Measurements from ENCODE around the gene HHLA2.
"Not testable (repeated sequence)": the region's sequence is repeated elsewhere in the genome, so short reads cannot be mapped to it uniquely, and the experiment has no call there.

The HHLA2 gene

GRCh38 chr3:108333961-108334360 is 37.6 kb downstream of the HHLA2 start:
- DNase-seq = no peak
- intact Hi-C loops (cut with DNase I) = no loop called here

DNA sequence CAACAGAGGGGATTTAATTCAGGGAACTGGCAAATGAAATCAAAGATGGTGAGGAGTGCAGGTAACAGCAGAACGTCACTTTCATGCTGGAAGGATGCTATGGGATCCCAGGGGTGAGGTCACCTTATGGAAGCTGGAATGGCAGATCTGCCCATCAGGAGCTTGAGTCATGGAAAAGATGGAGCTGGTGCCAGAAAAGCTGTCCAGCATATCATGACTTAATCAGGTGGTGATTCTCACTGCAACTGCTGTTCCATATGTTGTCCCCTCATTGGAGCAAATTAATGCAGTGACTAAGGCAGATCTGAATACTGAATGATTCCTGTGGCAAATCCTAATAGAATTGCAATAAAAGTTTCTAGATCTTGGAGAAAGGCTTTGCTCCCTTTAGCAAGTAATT is 38.4 kb downstream of the HHLA2 start:
- intact Hi-C loops (cut with DNase I) = no loop called here
- DNase-seq = no peak

DNA sequence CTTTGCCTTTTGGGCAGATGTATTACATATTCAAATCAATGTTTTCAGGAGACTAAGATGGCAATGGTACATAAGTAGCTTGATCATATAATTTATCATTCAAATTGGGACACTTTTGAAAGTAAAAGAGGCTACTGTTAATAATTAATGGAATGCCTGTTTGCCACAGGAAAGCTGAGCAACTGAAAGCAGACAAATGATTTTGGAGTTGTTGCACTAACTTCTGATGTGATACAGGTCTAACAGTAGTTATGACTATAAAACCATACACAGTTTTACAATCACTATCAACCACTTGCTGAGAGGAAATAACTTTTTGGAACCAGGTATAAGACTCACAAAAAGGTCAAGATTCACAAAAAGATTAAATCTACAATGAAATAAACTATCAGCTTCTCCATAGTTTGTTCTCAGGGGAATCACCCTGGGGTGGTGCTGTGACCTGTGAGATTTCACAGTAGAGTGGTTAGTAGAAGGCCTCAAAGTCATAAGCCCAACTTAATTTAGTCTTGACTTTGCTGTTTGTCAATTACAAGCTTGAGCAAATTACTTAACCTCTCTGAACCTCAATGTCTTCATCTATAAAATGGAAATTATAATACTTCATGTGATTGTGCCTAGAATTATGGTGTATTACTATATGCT is 42.7 kb downstream of the HHLA2 start:
- DNase-seq = no peak
- intact Hi-C loops (cut with DNase I) = no loop called here

DNA sequence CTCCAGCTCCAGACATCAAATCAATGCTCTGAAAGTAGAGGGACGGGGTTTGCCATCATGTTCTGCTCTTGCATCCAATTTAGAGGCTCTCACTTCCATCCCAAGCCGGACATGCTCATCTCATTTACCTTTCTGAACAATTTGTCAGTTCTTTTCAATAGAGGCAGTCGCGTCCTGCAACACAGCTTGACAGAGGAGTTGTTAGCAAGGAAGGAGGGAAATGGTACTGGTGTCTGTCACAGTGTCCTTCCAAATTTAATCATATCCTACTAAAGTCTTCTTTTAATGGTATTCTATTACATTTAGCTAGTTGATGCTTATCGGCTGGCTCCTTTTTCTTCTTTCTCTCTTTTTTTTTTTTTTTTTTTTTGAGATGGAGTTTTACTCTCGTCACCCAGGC is 45.6 kb downstream of the HHLA2 start:
- intact Hi-C loops (cut with DNase I) = no loop called here
- DNase-seq = no peak

- no peak for DNase-seq
- intact Hi-C loops (cut with DNase I) = no loop called here
Measured at GRCh38 chr3:108342837-108343486, 46.6 kb downstream of the HHLA2 start.

- intact Hi-C loops (cut with DNase I) = no loop called here
- DNase-seq = peak in 28 of 42 donors; percentile 5 to 80 (median 38)
Measured at GRCh38 chr3:108343491-108343890, 47.1 kb downstream of the HHLA2 start.

- intact Hi-C loops (cut with DNase I) = no loop called here
- no peak for DNase-seq
Measured at GRCh38 chr3:108345492-108346205, 49.3 kb downstream of the HHLA2 start.

DNA sequence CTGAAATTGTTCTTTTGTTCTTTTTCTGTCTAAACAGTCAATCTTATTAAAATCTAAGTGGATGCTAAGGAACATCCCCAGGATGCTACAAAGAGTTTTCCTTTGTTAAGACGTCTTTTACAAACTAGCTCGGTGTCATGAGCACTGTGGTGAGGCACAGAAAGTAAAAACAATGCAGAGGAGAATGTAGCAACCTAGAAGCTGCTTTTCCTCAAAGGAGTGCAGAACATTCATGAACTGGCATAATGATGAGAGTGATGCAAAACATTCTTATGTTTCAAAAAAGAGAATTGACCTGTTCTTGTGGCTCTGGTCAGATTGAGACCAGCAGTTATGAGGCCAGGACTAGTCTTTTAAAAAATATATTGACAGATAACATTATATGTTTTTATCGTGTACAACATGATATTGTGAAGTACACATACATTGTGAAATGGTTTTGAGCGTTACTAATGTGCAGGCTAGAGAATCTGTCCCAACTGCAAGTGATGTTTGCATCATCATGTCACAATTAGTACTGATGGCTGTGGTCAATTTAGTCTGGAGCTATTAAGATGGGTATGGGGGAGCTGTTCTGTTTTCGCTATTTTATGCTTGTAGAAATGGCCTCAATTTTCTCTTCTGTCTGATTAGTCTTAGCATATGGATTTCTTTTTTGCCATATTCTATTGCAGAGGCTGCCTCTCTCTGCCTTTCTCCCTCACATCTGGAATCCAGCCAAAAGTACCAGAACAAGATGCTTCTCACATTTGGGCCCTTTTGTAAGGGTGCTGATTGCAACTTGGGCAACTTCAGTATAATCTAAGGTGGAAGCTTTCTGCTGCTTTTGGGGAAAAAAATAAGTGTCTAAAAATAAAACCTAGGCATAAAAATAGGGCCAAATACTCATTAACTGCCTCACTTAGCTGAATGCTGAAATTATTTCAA is 50.2 kb downstream of the HHLA2 start:
- DNase-seq = no peak
- intact Hi-C loops (cut with DNase I) = no loop called here

- DNase-seq = no peak
- intact Hi-C loops (cut with DNase I) = no loop called here
Measured at GRCh38 chr3:108352176-108352575, 55.8 kb downstream of the HHLA2 start.

- DNase-seq = no peak
- intact Hi-C loops (cut with DNase I) = no loop called here
Measured at GRCh38 chr3:108354562-108354961, 58.2 kb downstream of the HHLA2 start.

- no peak for DNase-seq
- intact Hi-C loops (cut with DNase I) = no loop called here
Measured at GRCh38 chr3:108357042-108357441, 60.7 kb downstream of the HHLA2 start.

DNA sequence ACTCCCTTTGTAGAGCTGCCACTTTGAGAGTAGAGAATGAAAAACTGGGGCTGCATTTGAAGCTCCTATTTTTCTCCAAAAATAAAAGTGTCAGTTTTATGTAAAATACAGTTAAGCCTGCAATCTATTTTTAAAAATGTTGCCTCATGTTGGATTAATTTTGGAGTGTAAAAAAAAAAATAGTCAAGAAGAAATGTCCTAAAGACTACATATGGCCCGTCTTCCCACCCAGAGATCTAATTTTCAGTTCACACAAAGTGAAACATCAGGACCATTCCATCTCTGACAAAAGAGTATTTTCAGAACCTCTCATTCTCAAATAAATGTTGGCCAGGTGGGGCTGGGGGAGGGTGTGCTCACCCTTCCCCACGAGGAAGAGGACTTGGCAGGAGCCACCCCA is 62.7 kb downstream of the HHLA2 start:
- DNase-seq = no peak

DNA sequence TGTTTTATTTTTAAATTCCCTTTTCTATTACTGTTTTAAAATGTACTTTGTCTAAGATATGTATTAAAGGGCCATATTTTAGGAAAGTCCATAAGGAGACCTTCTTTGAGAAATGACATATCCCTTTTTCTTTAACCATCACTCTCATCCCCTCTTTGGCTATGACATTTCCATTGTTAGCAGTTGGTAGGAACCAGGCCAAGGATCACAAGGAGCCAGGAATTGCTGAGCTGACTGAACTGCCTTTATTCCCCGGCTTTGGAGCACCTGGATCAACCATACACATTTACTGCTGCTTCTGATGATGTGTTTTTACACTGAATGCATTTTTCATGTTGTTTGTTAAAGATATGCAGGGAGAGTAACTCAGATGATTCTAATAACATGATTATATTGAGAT is 79.7 kb downstream of the HHLA2 start:
- intact Hi-C loops (cut with DNase I) = no loop called here
- no peak for DNase-seq

More for the DNA sequence above, 62.7 kb downstream of the HHLA2 start:
- intact Hi-C loops (cut with DNase I) = no loop called here

- intact Hi-C loops (cut with DNase I) = no loop called here
- no peak for DNase-seq
Measured at GRCh38 chr3:108377384-108377783, 81.0 kb downstream of the HHLA2 start.

DNA sequence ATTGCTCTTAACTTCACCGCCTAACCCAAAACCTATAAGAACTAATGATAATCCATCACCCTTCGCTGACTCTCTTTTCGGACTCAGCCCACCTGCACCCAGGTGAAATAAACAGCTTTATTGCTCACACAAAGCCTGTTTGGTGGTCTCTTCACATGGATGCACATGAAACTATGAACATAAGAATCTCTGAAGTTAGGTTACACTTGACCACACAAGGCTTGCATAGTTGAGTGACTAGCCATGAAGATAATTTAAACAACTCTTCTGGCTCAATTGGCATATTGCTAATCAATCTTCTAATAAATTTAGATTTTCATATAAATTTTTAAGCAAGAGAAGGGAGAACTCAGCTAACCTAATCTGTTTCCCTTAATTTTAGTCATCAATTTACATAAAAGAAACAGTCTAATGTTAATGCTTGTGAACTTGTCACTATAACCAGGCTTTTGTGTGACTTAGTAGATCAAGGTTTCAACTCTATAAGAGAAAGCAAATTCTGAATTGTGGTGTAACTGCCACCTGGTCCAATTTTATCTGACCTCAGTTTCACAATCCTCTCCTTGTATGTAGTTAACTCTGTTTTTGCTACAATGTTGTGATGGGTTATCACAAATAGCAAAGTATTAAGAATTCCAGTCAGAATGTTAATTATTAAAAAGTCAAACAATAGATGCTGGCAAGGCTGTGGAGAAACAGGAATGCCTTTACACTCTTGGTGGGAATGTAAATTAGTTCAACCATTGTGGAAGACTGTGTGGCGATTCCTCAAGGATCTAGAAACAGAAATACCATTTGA is 82.0 kb downstream of the HHLA2 start:
- intact Hi-C loops (cut with DNase I) = no loop called here
- DNase-seq = no peak

DNA sequence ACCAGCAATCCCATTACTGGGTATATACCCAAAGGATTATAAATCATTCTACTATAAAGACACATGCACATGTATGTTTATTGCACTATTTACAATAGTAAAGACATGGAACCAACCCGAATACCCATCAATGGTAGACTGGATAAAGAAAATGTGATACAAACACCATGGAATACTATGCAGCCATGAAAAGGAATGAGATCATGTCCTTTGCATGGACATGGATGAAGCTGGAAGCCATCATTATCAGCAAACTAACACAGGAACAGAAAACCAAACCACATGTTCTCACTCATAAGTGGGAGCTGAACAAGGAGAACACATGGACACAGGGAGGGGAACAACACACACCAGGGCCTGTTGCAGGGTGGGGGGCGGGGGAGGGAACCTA is 82.6 kb downstream of the HHLA2 start:
- intact Hi-C loops (cut with DNase I); DNase-seq: not testable (repeated sequence)

- intact Hi-C loops (cut with DNase I) = no loop called here
- DNase-seq = peak in 5 of 42 donors; percentile 5 to 18 (median 11)
Measured at GRCh38 chr3:108380128-108380795, 83.9 kb downstream of the HHLA2 start.

DNA sequence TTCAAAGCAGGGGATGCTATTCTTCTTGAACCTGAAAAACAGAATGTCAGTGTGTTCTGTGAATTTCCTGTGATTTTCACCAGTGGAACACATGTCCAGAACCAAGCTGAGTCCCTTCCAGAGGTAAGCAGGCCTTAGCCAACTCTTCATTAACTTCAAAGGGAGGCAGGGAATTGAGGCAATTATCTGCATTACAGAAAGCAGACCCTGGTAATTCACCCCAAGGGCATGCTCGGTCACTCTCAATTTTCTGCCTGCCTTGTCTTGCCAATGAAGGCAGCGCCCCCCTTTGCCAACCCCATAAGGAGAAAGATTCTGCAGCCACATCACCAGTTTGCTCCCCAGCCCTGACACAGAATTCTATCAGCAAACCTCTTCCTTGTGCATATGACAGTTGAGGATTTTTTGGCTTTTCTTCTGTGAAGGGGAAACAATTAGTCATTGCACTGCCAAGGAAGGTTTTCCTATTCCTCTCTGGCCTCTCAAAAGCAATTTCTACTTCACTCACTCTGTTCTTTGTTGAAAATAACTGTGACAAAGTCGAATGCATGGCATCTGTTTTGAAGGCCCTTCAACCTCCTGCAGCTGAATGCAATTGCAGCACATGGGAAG is 85.3 kb downstream of the HHLA2 start:
- DNase-seq = no peak
- intact Hi-C loops (cut with DNase I) = no loop called here

Measured in head of caudate nucleus (tissue), 42 donors.